Activated CD4-positive, CD25-positive, alpha-beta regulatory T cell treated with anti-CD3 and anti-CD28 coated beads, Interleukin-2, amount 50 U/mL, for 72 hours (primary cell): ENCODE measurements around the gene DCK.
"Not testable (repeated sequence)": the region's sequence is repeated elsewhere in the genome, so short reads cannot be mapped to it uniquely, and the experiment has no call there.

Experiments
- DNase-seq: peaks from one replicate; pipeline ENCODE4 v3.0.0; 2021

The DCK gene

DNA sequence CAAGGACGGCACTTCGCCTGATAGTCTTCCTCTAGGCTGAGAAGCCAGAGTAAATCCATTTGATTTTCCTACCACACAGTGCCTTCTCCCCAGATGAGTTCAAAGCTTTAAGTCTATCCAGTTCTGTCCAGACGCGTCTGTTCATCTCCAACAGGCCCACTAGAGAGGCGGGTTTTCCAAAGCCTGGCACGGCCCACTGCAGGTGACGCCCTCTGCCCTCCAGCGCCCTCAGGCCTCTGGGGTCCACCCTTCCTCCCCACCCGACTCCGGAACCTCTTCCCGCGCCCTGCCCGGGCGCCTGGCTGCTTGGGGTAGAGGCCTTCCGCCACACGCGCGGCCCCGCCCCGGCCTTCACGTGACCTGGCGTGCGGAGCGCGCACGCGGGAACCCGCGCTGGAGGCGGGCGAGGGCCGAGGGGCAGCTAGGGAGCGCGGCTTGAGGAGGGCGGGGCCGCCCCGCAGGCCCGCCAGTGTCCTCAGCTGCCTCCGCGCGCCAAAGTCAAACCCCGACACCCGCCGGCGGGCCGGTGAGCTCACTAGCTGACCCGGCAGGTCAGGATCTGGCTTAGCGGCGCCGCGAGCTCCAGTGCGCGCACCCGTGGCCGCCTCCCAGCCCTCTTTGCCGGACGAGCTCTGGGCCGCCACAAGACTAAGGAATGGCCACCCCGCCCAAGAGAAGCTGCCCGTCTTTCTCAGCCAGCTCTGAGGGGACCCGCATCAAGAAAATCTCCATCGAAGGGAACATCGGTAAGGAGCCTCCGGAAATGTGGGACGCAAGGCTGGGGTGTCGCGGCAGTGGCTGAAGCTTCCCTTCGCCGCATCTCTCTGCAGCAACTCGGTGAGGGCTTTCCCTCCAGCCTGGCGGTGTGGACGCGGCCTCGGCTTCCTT is at the start of gene DCK:
Gene DCK (plus strand): TSS at position 469 of the 888 bp plus-strand sequence. CDS start 187 bp downstream, at position 656.
- DNase-seq = peak; percentile 92

DNA sequence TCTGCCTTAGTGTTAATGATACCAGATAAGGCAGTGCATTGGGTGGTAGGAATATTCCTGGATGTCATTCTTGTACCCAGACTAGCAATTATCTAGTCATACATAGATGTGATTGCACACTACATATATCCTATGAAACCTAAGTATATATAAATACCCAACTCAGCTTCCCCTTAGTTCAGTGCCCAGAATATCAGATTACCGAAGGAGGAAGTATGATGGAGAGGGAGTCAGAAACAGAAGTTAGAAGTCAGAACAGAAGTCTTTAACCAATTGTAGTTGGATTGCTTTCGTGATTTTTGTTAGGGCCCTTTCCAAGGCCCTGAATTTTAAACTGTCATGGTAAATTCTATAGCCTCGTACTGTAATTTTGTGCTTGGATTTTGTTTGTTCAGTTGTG is 48.4 kb upstream of the DCK start:
- DNase-seq = no peak

GRCh38 chr4:70945452-70946055 is 47.9 kb upstream of the DCK start:
- no peak for DNase-seq

GRCh38 chr4:70946939-70947338 is 46.5 kb upstream of the DCK start:
- DNase-seq = no peak

DNA sequence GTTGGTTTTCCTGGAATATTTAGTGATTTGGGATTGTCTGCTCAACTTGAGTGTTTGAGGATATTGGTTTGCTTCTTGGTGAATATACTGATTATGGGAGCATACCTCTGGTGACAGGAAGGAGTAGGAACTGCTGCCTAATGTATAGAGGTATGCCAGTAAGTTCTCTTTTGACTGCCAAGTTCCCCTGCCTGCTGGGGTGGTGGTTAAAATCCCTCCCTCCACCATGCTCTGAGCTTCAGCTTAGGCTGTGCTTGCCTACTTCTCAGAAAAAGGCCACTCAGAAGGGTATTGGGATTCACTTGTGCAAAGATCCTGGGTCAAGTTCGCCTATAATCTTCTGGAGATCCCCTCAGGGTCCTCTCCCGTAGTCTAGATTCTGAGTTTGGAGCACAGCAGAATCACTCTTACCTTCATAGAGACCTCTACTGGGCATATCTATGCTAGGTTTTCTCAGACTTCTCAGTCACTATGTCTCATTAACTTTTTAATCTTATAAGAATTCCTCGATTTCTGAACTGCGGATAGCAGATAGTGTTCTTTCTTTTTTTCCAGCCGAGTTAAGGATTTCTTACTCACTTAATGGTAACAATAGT is 44.7 kb upstream of the DCK start:
- no peak for DNase-seq

DNA sequence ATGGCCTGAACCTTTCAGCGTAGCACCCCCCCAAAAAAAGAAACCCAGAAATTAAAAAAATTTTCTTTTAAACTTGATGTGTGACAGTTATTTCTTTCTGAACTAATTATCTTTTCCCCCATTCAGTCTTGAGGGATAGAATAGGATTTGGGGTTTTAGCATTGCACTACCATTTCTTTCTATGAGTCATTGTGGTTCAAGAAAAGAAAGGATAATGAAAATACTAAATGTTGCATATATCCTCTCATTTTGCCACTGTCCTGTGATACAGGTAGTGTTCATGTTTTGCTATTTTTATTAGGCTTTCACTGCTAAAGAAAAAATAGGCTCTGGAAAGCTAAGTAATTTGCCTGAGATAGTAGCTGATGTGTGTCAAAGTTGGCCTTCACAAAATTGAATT is 39.4 kb upstream of the DCK start:
- no peak for DNase-seq

DNA sequence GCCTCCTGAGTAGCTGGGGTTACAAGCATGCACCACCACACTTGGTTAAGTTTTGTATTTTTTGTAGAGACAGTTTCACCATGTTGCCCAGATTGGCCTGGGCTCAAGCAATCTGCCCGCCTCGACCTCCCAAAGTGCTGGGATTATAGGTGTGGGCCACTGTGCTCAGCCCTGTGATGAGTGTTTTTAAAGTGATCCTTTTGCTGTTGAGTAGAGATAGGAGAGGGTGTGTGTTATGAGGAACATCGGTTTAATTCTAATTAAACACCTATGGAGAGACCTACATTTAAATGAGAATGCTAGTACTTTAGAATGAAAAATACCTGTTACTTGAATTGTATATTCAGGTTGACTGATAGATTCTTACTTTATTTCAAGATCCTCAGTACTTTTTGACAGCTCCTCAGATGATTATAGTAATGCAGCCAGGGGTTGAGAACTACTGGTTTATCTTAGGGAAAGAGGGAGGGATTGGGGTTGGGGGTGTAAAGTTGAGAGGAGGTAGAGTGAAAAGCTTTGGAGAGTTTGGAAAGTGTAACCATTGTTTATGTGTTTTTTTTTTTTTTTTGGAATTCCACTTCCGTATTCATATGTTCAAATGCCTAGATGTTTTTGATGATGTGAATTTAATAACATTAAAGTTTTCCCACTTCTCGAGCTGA is 36.8 kb upstream of the DCK start:
- DNase-seq = no peak

DNA sequence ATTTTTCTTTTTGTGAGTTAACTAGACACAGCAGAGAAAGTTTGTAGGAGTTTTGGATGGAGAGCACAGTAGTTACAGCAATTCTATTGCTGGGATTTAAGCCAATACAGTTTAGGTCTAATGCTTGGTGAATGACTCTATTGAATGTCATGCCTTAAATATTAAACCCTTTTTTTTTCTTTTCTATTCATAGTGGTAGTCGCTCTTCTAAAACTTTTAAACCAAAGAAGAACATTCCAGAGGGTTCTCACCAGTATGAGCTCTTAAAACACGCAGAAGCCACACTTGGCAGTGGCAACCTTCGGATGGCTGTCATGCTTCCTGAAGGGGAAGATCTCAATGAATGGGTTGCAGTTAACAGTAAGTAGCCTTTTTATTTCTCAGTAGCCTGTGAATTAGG is 34.8 kb upstream of the DCK start:
- no peak for DNase-seq

GRCh38 chr4:70969076-70969475 is 24.4 kb upstream of the DCK start:
- no peak for DNase-seq

DNA sequence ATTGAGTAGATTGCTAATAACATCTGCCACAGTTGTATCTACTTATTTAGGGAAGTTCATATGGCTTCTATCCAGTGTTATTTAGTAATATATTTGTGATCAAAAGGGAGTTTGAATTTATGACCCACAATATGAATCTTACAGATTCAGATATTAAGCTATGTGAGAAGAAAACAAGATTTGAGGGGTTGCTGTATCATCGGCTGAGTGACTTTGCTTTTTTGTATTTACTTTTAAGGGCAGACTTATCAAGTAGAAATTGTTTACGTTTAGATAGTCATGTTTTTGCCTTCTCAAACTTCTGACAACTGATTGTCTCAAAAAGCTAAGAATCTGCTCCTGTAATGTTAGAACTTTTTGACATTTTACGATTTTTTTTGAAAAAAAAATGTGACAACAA is 17.2 kb upstream of the DCK start:
- no peak for DNase-seq

GRCh38 chr4:70979445-70980008 is 13.9 kb upstream of the DCK start:
- DNase-seq = no peak

GRCh38 chr4:70980196-70980595 is 13.3 kb upstream of the DCK start:
- DNase-seq = no peak

DNA sequence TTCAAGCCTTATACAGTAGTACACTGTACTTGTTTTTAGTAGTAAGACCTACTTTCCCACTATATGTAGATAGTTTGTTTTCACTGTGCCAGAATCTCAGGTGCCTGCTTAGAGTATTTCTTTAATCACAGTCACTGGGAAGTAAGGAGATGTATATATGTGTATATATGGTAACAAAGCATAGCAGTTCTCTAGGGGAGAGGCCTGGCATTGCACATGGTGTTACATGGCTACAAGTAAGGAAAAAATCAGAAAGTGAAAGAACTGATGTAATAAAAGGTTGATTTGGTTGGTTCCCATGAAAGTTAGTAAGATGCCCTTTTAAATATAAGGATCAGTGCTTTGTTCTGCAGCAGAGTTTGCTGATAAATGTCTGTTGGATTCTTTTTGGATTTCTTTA is 9.3 kb upstream of the DCK start:
- DNase-seq = no peak

GRCh38 chr4:70984589-70984988 is 8.9 kb upstream of the DCK start:
- no peak for DNase-seq

- no peak for DNase-seq
These were observed 1.9 kb upstream of the DCK start for GRCh38 chr4:70991596-70991995.

DNA sequence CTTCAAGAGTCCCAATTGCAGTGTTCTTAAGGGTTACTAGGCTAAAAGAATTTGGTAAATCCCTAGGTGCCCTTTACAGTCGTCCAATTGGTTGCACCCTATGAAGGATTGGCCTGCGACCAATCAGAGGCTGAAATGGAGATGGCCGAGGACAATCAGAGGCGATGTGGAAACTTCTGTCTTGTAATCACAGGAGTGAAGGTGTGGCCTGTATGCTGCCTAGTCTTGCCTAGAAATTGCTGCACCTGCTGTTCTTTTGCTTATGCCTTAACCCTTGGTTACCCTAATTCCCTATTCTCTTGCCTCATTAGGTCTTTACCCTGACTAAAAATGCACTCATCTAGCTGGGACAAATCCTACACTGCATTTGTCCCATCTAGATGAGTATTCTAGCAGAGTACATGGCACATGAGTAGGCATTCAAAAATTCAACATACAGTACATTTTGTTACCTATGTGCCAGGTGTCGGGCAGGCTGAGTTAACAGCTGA is 1.0 kb upstream of the DCK start:
- DNase-seq = no peak

DNA sequence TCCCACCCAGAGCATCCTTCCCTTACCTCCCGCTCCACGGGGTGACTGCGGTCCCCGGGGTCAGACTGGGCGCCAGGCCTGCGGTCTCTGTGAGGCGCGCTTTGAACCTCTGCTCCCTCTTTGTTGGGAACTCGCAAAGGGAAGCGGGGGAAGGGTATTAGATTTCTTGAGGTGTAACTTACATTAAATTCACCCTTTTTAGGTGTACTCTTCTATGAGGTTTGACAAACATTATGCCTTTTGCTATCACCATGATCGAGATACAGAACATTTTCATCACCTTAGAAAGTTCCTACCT is 569 bp downstream of the DCK start:
- no peak for DNase-seq

DNA sequence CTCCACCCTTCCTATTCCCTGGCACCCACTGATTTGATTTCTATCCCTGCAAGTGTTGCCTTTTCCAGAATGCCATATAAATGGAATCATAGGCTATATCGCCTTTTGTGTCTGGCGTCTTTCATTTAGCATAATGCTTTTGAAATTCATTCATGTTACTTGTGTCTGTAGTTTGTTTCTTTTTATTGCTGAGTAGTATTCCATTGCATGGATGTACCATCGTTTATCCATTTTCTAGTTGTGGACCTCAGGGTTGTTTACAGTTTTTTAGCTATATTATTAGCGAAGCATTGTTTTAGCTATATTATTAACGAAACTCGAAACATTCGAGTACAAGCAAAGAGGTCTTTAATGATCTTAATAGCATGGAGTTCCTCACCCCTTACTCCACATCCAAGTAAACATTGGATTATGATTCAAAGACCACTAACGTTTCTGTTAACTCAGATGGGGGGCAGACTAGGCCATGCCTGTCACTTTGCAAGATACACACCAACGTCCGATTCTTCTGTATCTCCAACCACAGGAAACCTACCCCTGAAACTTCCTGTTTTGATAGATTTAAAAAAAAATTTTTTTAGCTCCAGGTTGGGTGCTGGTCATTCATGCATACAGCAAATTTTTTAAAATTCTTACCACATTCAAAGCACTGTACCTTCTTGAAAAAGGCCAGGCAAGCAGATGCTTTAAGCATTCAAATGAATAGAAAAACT is 1.1 kb downstream of the DCK start:
- no peak for DNase-seq

DNA sequence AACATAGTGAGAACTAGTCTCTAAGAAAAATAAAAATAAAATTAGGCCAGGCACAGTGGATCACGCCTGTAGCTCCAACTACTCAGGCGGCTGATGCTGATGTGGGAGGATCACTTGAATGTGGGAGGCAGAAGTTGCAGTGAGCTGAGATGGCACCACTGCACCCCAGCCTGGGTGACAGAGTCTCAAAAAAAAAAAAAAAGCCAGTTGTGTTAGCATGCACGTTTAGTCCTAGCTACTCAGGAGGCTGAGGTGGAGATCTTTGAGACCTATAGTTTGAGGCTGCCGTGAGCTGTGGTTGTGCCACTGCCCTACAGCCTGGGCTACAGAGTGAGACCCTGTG is 2.5 kb downstream of the DCK start:
- no peak for DNase-seq

GRCh38 chr4:70997036-70997435 is 3.6 kb downstream of the DCK start:
- DNase-seq = no peak

DNA sequence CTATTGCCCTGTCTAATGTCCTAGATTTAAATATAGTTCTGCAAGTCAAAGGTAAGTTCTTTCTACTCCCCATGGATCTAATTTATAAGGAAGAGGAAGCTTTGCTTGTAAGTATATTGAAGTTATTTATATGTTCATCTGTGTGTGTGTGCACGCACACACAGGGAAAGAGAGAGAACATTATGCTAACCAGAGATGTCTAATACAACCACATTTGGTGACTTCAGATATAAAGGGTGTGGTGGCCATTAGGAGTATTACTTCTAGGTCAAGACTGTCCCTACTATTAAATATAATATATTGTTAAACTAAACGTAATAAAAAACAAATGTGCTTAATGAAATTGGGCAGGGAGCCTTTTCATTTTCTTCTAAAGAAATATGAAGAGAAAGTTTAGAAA is 4.1 kb downstream of the DCK start:
- no peak for DNase-seq

- not testable (repeated sequence) for DNase-seq
These were observed 6.2 kb downstream of the DCK start for GRCh38 chr4:70999639-71000038.

DNA sequence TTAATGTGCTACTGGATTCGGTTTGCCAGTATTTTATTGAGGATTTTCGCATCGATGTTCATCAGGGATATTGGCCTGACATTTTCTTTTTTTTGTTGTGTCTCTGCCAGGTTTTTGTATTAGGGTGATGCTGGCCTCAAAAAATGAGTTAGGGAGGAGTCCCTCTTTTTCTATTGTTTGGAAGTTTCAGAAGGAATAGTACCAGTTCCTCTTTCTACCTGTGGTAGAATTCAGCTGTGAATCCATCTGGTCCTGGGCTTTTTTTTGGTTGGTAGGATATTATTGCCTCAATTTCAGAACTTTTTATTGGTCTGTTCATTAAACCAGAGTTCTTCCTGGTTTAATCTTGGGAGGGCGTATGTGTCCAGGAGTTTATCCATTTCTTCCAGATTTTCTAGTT is 7.9 kb downstream of the DCK start:
- DNase-seq = not testable (repeated sequence)
